ENCODE measurements around the gene SMARCE1. TPM values are rescaled to one million over a fixed set of nuclear protein-coding genes. Genes with fewer than 3 reads are reported as not detected.

The SMARCE1 gene
- 161 and 168 TPM in 2 replicates for total RNA-seq (2014; rRNA removed; shearing (Covaris generic))

- DNase-seq (ENCODE audit: low spot score): peak; percentile 43
Observed at GRCh38 chr17:40647624-40648383, at the start of gene SMARCE1. Gene SMARCE1, minus strand, starts transcription at chr17:40647818. Its CDS starts 2,016 bp downstream, at chr17:40645802.

GRCh38 chr17:40697297-40697696 lies 49.7 kb upstream of the SMARCE1 start:
- no peak for DNase-seq (ENCODE audit: low spot score)

GRCh38 chr17:40696651-40697072 lies 49.0 kb upstream of the SMARCE1 start:
- DNase-seq (ENCODE audit: low spot score): no peak

GRCh38 chr17:40695874-40696472 lies 48.4 kb upstream of the SMARCE1 start:
- no peak for DNase-seq (ENCODE audit: low spot score)

GRCh38 chr17:40694584-40694983 lies 47.0 kb upstream of the SMARCE1 start:
- no peak for DNase-seq (ENCODE audit: low spot score)

- no peak for DNase-seq (ENCODE audit: low spot score)
Observed at GRCh38 chr17:40687106-40687505, 39.5 kb upstream of the SMARCE1 start.

- DNase-seq (ENCODE audit: low spot score): no peak
Observed at GRCh38 chr17:40686192-40686591, 38.6 kb upstream of the SMARCE1 start.

- no peak for DNase-seq (ENCODE audit: low spot score)
Observed at GRCh38 chr17:40680998-40681397, 33.4 kb upstream of the SMARCE1 start.

GRCh38 chr17:40679523-40679907 lies 31.9 kb upstream of the SMARCE1 start:
- no peak for DNase-seq (ENCODE audit: low spot score)

- DNase-seq (ENCODE audit: low spot score): no peak
Observed at GRCh38 chr17:40678902-40679522, 31.4 kb upstream of the SMARCE1 start.

GRCh38 chr17:40675905-40676304 lies 28.3 kb upstream of the SMARCE1 start:
- no peak for DNase-seq (ENCODE audit: low spot score)

- no peak for DNase-seq (ENCODE audit: low spot score)
Observed at GRCh38 chr17:40672654-40673053, 25.0 kb upstream of the SMARCE1 start.

GRCh38 chr17:40671282-40671681 lies 23.7 kb upstream of the SMARCE1 start:
- no peak for DNase-seq (ENCODE audit: low spot score)

GRCh38 chr17:40666331-40666730 lies 18.7 kb upstream of the SMARCE1 start:
- DNase-seq (ENCODE audit: low spot score): no peak

GRCh38 chr17:40664582-40665333 lies 17.1 kb upstream of the SMARCE1 start, which contains the start of gene KRT222:
Gene KRT222, minus strand, starts transcription at chr17:40665177. Its CDS starts 78 bp downstream, at chr17:40665099.
- no peak for DNase-seq (ENCODE audit: low spot score)

GRCh38 chr17:40663252-40663651 lies 15.6 kb upstream of the SMARCE1 start:
- DNase-seq (ENCODE audit: low spot score): no peak

- DNase-seq (ENCODE audit: low spot score): no peak
Observed at GRCh38 chr17:40659911-40660310, 12.3 kb upstream of the SMARCE1 start.

- no peak for DNase-seq (ENCODE audit: low spot score)
Observed at GRCh38 chr17:40658396-40658795, 10.8 kb upstream of the SMARCE1 start.

- DNase-seq (ENCODE audit: low spot score): no peak
Observed at GRCh38 chr17:40651939-40652338, 4.3 kb upstream of the SMARCE1 start.

- no peak for DNase-seq (ENCODE audit: low spot score)
Observed at GRCh38 chr17:40648384-40648968, 858 bp upstream of the SMARCE1 start.

- no peak for DNase-seq (ENCODE audit: low spot score)
Observed at GRCh38 chr17:40646791-40647623, 611 bp downstream of the SMARCE1 start.
